Pancreas (tissue), 10 donors: Measurements from ENCODE around the gene NLRP1. TPM values are rescaled to one million over a fixed set of nuclear protein-coding genes. Genes with fewer than 3 reads are reported as not detected.

ENCODE experiments used
- ATAC-seq, 4 donors: fragments of 200-7000 bp; cut with Tn5 transposase; one replicate each; pipeline versions ENCODE4 v1.8.0 to v1.9.1; 2020; ENCODE audit warnings: mild to moderate bottlenecking in 4 of 4, moderate library complexity in 4 of 4
- DNase-seq, 6 donors: peaks; one replicate each; pipeline ENCODE4 v3.0.0-alpha.2; 2020
- FAIRE-seq: peaks from 2 replicates; lab custom pipeline; 2012; peaks lifted over from hg19 to GRCh38; lab: Jason Lieb, UNC
- H3K27ac ChIP-seq, 4 donors: fragments of 200-600 bp; sonication (generic); 1 replicate in 3 of 4; 2 replicates in 1 of 4; pipeline versions ENCODE4 v1.5.0 to v1.8.0; 2020
- H3K27me3 ChIP-seq, 4 donors: fragments of 200-600 bp; one replicate each; pipeline ENCODE4 v1.8.0; 2021
- H3K36me3 ChIP-seq, 3 donors: fragments of 200-600 bp; sonication (generic) in 1 of 3; one replicate each; pipeline versions ENCODE4 v1.5.0 to v1.8.0; 2020 to 2021
- H3K4me1 ChIP-seq, 3 donors: fragments of 200-600 bp; one replicate each; pipeline ENCODE4 v1.8.0; 2021
- H3K4me3 ChIP-seq, 4 donors: fragments of 200-600 bp; sonication (generic) in 2 of 4; one replicate each; pipeline versions ENCODE4 v1.5.0 to v1.8.0; 2020 to 2021
- H3K9me3 ChIP-seq, 4 donors: fragments of 200-600 bp; one replicate each; pipeline ENCODE4 v1.8.0; 2021
- CTCF ChIP-seq, 4 donors: fragments of 200-600 bp; sonication (generic) in 3 of 4; IDR thresholded peaks; one replicate each; pipeline versions ENCODE4 v1.5.0 to v1.8.0; 2021; ENCODE audit warnings: antibody characterized with exemption in 4 of 4
- WGBS, 2 donors: extraction: QIAGEN DNeasy Blood & Tissue Kit; methylation state at CpG; one replicate each; pipeline ENCODE4 v1.1.7; 2013; 5-methylcytosine and 5-hydroxymethylcytosine counted together
- intact Hi-C, 3 donors: fragments of 100-400 bp; cut with DNase I; formaldehyde crosslinking; loops; one replicate each; pipeline versions ENCODE4 v1.11.1 to v1.14.2; 2022
- polyA plus RNA-seq, 2 donors: library from polyadenylated mRNA; stranded (reverse); fragments of 200-250 nt; gene quantifications; one replicate each; pipeline ENCODE4 v1.2.3, GENCODE V29; 2013
- total RNA-seq, 6 donors: library from RNA; stranded (reverse); fragmentation: NEBNext Ultra II Directional in 4 of 6; extraction: Animal tissue kit (Norgen Biotek cat#: 25700) in 4 of 6; gene quantifications; one replicate each; pipeline versions ENCODE4 v1.2.1 to v1.2.4, GENCODE V29; 2021 to 2023
- donor health status: healthy with polysubstance abuse.
- donor health status: DM: no; HTN: no; CAD: no; lungs with moderate emphysema.
- donor health status: DM: no; HTN: no; CAD: no.
- donor health status: control.
- donor health status: control.
- donor health status: Bipolar disorder and iron deficiency.
- donor health status: DM: yes; HTN: yes; CAD: no.
- donor health status: DM: no; HTN: no; CAD: no.
- donor health status: DM: no; HTN: no; CAD: no.
- donor health status: DM: yes; HTN: yes; CAD: no.

Gene NLRP1
- total and polyA plus RNA-seq, 8 donors: 2.0 to 83.2 (median 11.1) TPM

- no peak for TF ChIP-seq CTCF (IDR thresholded peaks at IDR 0.05)
- ATAC-seq (no peak), DNase-seq (no peak), FAIRE-seq (peak; percentile 61)
- no peaks in the 10 kb centered on the region for H3K4me1 ChIP-seq
- no peak overlapping the region for H3K4me3 ChIP-seq
- peaks cover 0 to 4% (median 1%) of the 10 kb centered on the region in 4 donors for H3K27me3 ChIP-seq
- intact Hi-C loops: no loop called here
- WGBS, 2 donors: 50 to 64% methylated on average over 2 of the region's 2 CpGs
- H3K36me3 ChIP-seq: no peaks in the 10 kb centered on the region
- no peaks in the 10 kb centered on the region for H3K9me3 ChIP-seq
- H3K27ac ChIP-seq: no peak overlapping the region
Observed at GRCh38 chr17:5565808-5566207, 18.5 kb downstream of the NLRP1 start.

DNA sequence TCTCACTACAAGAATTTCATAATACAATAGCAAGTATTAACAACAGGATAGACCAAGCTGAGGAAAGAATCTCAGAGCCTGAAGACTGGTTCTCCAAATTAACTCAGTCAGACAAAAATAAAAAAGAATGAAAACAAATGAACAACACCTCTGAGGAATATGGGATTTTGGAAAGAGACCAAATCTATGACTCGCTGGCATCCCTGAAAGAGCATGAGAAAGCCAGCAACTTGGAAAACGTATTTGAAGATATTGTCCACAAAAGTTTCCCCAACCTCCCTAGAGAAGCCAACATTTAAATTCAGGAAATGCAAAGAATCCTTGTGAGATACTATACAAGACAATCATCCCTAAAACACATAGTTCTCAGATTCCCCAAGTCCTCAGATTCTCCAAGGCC is 20.9 kb downstream of the NLRP1 start:
- no peak for TF ChIP-seq CTCF (IDR thresholded peaks at IDR 0.05)
- WGBS, 2 donors: 51 to 59% methylated on average over 2 of the region's 2 CpGs
- Histone ChIP-seq H3K4me1 (no peaks in the 10 kb centered on the region), H3K9me3 (no peaks in the 10 kb centered on the region), H3K27me3 (no peaks in the 10 kb centered on the region), H3K4me3 (no peak overlapping the region), H3K36me3 (no peaks in the 10 kb centered on the region), H3K27ac (no peak overlapping the region)
- ATAC-seq (no peak), FAIRE-seq (no peak), DNase-seq (no peak)
- intact Hi-C loops: no loop called here

GRCh38 chr17:5562661-5563360 is 21.5 kb downstream of the NLRP1 start:
- H3K27me3 ChIP-seq: no peaks in the 10 kb centered on the region
- TF ChIP-seq CTCF (IDR thresholded peaks at IDR 0.05): no peak
- DNase-seq (no peak), ATAC-seq (no peak), FAIRE-seq (no peak)
- no peaks in the 10 kb centered on the region for H3K36me3 ChIP-seq
- no peaks in the 10 kb centered on the region for H3K4me1 ChIP-seq
- intact Hi-C loops: no loop called here
- no peaks in the 10 kb centered on the region for H3K9me3 ChIP-seq
- H3K4me3 ChIP-seq: no peak overlapping the region
- 55 to 66% methylated on average over 6 of the region's 6 CpGs for WGBS, 2 donors
- H3K27ac ChIP-seq: no peak overlapping the region

DNA sequence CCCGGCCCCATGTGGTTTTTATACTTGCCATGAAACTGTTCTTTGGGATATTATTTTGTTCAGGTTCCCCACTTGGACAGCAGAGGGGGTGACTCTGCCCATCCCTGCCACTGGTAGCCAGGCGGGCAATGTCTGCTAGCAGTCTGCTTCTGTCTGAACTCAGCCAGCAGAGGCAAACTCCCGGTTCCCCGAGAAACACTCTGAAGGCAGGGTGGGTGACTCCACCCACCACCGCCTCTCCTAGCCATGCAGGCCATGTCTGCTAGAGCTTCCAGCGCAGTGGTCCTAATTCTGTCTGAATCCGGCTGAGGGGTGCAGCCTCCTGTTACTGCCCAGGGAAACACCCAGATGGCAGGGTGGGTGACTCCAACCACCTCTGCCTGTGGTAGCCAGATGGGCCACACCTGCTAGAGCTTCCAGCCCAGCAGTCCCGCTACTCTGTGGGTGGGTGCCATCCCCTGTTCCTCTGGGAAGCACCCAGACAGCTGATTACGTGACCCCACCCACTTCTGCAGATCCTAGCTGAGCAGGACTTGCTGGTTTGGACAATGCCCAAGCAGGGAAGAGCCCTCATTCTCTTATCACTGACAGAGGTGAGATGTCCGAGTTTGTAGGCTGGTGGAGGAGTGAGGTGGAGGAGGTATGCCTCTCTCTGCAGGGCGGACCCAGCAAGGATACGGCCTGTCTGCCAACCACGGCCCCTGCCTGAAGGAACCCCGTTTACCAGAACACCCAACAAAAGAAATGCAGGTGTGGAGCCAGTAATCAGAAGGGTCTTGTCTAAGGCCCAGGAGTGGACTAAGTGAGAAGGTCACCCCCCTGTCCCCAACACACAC is 22.4 kb downstream of the NLRP1 start:
- H3K9me3 ChIP-seq: no peaks in the 10 kb centered on the region
- 67 to 79% methylated on average over 14 of the region's 14 CpGs for WGBS, 2 donors
- H3K36me3 ChIP-seq: no peaks in the 10 kb centered on the region
- intact Hi-C loops: no loop called here
- H3K4me1 ChIP-seq: no peaks in the 10 kb centered on the region
- no peak for TF ChIP-seq CTCF (IDR thresholded peaks at IDR 0.05)
- no peak for ATAC-seq
- H3K27ac ChIP-seq: no peak overlapping the region
- no peak for FAIRE-seq
- DNase-seq: no peak
- no peaks in the 10 kb centered on the region for H3K27me3 ChIP-seq
- H3K4me3 ChIP-seq: no peak overlapping the region
